GM23338 (cell line): ENCODE measurements around the gene EVI5L. TPM values are rescaled to one million over a fixed set of nuclear protein-coding genes. Genes with fewer than 3 reads are reported as not detected.
A peak's percentile ranks its signal among the peaks of the same experiment; 100 is the strongest.

Experiments
- ATAC-seq: fragments of 200-7000 bp; cut with Tn5 transposase; 3 replicates; pipeline ENCODE4 v1.9.1; 2020
- DNase-seq: peaks from one replicate; pipeline ENCODE4 v3.0.0-alpha.2; 2015; ENCODE audit warnings: low spot score
- H2AFZ ChIP-seq: fragments of 200-600 bp; sonication (generic); 2 replicates; pipeline ENCODE4 v1.8.0; 2016; ENCODE audit warnings: antibody characterized with exemption, mild to moderate bottlenecking, moderate library complexity
- H3F3A ChIP-seq: fragments of 200-600 bp; sonication (generic); replicated peaks from 2 replicates; pipeline ENCODE4 v1.8.0; 2017; ENCODE audit warnings: antibody characterized with exemption, mixed run types, low read depth
- H3K27ac ChIP-seq: fragments of 200-600 bp; sonication (generic); 2 replicates; pipeline ENCODE4 v1.6.1; 2016; ENCODE audit warnings: low read depth
- H3K27me3 ChIP-seq: fragments of 200-600 bp; sonication (generic); 2 replicates; pipeline ENCODE4 v1.8.0; 2016; ENCODE audit warnings: mild to moderate bottlenecking, mixed run types, moderate library complexity; ENCODE audit not compliant: insufficient read depth
- H3K36me3 ChIP-seq: fragments of 200-600 bp; sonication (generic); 2 replicates; pipeline ENCODE4 v1.8.0; 2016; ENCODE audit warnings: mild to moderate bottlenecking; ENCODE audit not compliant: insufficient read depth
- H3K4me1 ChIP-seq: fragments of 200-600 bp; sonication (generic); 2 replicates; pipeline ENCODE4 v1.8.0; 2016; ENCODE audit warnings: mild to moderate bottlenecking, moderate library complexity; ENCODE audit not compliant: insufficient read depth
- H3K4me2 ChIP-seq: fragments of 200-600 bp; sonication (generic); 2 replicates; pipeline ENCODE4 v1.7.1; 2017; ENCODE audit warnings: mixed run types
- H3K4me3 ChIP-seq: fragments of 200-600 bp; sonication (generic); 2 replicates; pipeline ENCODE4 v1.6.1; 2016; ENCODE audit warnings: mixed run types
- H3K79me2 ChIP-seq: fragments of 200-600 bp; sonication (generic); replicated peaks from 2 replicates; pipeline ENCODE4 v1.8.0; 2017; ENCODE audit warnings: mild to moderate bottlenecking; ENCODE audit not compliant: insufficient read depth
- H3K9me2 ChIP-seq: fragments of 200-600 bp; sonication (generic); 2 replicates; pipeline ENCODE4 v1.8.0; 2017; ENCODE audit not compliant: insufficient read depth
- H4K20me1 ChIP-seq: fragments of 200-600 bp; sonication (generic); replicated peaks from 2 replicates; pipeline ENCODE4 v1.8.0; 2017; ENCODE audit warnings: mild to moderate bottlenecking; ENCODE audit not compliant: insufficient read depth
- H3K27ac Mint-ChIP-seq: 2 replicates; pipeline ENCODE4 v1.8.0; 2020; ENCODE audit warnings: inconsistent platforms, mild to moderate bottlenecking, moderate library complexity, mixed read lengths
- H3K27me3 Mint-ChIP-seq: 3 replicates; pipeline ENCODE4 v1.8.0; 2022; ENCODE audit warnings: low read depth, mild to moderate bottlenecking, moderate library complexity, mixed read lengths, inconsistent platforms; ENCODE audit not compliant: insufficient read depth, poor library complexity
- H3K36me3 Mint-ChIP-seq: 3 replicates; pipeline ENCODE4 v1.8.0; 2021; ENCODE audit warnings: low read depth, mild to moderate bottlenecking, inconsistent platforms, moderate library complexity, mixed read lengths
- H3K4me1 Mint-ChIP-seq: 3 replicates; pipeline ENCODE4 v1.8.0; 2020; ENCODE audit warnings: mild to moderate bottlenecking, inconsistent platforms, mixed read lengths
- H3K4me3 Mint-ChIP-seq: 3 replicates; pipeline ENCODE4 v1.8.0; 2021; ENCODE audit warnings: moderate library complexity, mild to moderate bottlenecking, inconsistent platforms, mixed read lengths
- H3K9me3 Mint-ChIP-seq: 3 replicates; pipeline ENCODE4 v1.8.0; 2020; ENCODE audit warnings: moderate library complexity, mild to moderate bottlenecking, inconsistent platforms, mixed read lengths
- CREB1 ChIP-seq: fragments of 250-450 bp; sonication (Bioruptor Pico); IDR thresholded peaks from 2 replicates; pipeline ENCODE4 v1.5.0; 2020; ENCODE audit warnings: low read depth, mild to moderate bottlenecking, moderate library complexity
- CTCF ChIP-seq, 2 experiments: fragments of 200-600 bp in 1 of 2; sonication (generic) in 1 of 2; conservative IDR thresholded peaks; 2 replicates each; pipeline versions ENCODE4 v1.5.1 to v1.6.1; 2016 to 2017; ENCODE audit warnings: antibody characterized with exemption in 2 of 2, low read depth in 2 of 2, mild to moderate bottlenecking in 2 of 2, moderate library complexity in 1 of 2
- ETS1 ChIP-seq: IDR thresholded peaks from 2 replicates; pipeline ENCODE4 v1.6.1; 2016; ENCODE audit warnings: antibody characterized with exemption
- EZH2 ChIP-seq: fragments of 200-600 bp; sonication (generic); IDR thresholded peaks from one replicate; pipeline ENCODE4 v1.8.0; 2017; ENCODE audit warnings: antibody characterized with exemption, mild to moderate bottlenecking, low read depth; ENCODE audit not compliant: unreplicated experiment
- EZH2phosphoT487 ChIP-seq: fragments of 200-600 bp; sonication (generic); IDR thresholded peaks from one replicate; pipeline ENCODE4 v1.8.1; 2018; ENCODE audit warnings: antibody characterized with exemption; ENCODE audit not compliant: unreplicated experiment
- JUNB ChIP-seq: IDR thresholded peaks from one replicate; pipeline ENCODE4 v1.6.1; 2016; ENCODE audit warnings: antibody characterized with exemption; ENCODE audit not compliant: unreplicated experiment
- NANOG ChIP-seq: IDR thresholded peaks from 2 replicates; pipeline ENCODE4 v1.6.1; 2016; ENCODE audit warnings: antibody characterized with exemption, borderline replicate concordance
- POLR2AphosphoS5 ChIP-seq: IDR thresholded peaks from 2 replicates; pipeline ENCODE4 v1.6.1; 2016; ENCODE audit warnings: antibody characterized with exemption, low read depth
- REST ChIP-seq: IDR thresholded peaks from one replicate; pipeline ENCODE4 v1.6.1; 2018; ENCODE audit warnings: antibody characterized with exemption; ENCODE audit not compliant: unreplicated experiment
- STAT1 ChIP-seq: IDR thresholded peaks from one replicate; pipeline ENCODE4 v1.6.1; 2016; ENCODE audit warnings: antibody characterized with exemption; ENCODE audit not compliant: unreplicated experiment
- ZNF114 ChIP-seq: fragments of 250-450 bp; sonication (Bioruptor Pico); IDR thresholded peaks from 2 replicates; pipeline ENCODE4 v1.5.0; 2020; ENCODE audit warnings: mild to moderate bottlenecking, moderate library complexity
- ZNF331 ChIP-seq: fragments of 250-450 bp; sonication (Bioruptor Pico); IDR thresholded peaks from 2 replicates; pipeline ENCODE4 v1.5.0; 2020; ENCODE audit warnings: low read depth, mild to moderate bottlenecking, moderate library complexity
- ZNF462 ChIP-seq: fragments of 250-450 bp; sonication (Bioruptor Pico); IDR thresholded peaks from 2 replicates; pipeline ENCODE4 v1.5.0; 2020; ENCODE audit warnings: mild to moderate bottlenecking, moderate library complexity
- polyA plus RNA-seq: library from polyadenylated mRNA; unstranded; fragments of >200 nt; fragmentation: Nextera tagmentation; extraction: Ambion mirVana; gene quantifications from 2 replicates; pipeline ENCODE4 v1.2.1, GENCODE V29; 2016
- total RNA-seq: library from RNA; depleted of rRNA; stranded (reverse); fragments of >200 nt; shearing (Covaris generic); gene quantifications from 2 replicates; pipeline ENCODE4 v1.2.3, GENCODE V29; 2014

The EVI5L gene
- total and polyA plus RNA-seq, 2 experiments from 2014 or later, result 4.5 to 16.2 TPM

GRCh38 chr19:7894612-7895309 is 64.7 kb downstream of the EVI5L start:
- 0 out of 2 replicates have a peak, but pooled peaks cover 3% of the 10 kb centered on the region for H3K4me1 ChIP-seq
- peak; percentile 59 for DNase-seq
- peaks cover 6% of the 10 kb centered on the region for H3K27me3 Mint-ChIP-seq
- H4K20me1 ChIP-seq, result no peaks in the 10 kb centered on the region; the same call in 1 of the 2 replicates
- no peak overlapping the region for H3K27ac ChIP-seq
- TF ChIP-seq NANOG (no peak), EZH2phosphoT487 (no peak), JUNB (no peak), CREB1 (CRISPR knock-in tag) (no peak), ZNF331 (CRISPR knock-in tag) (no peak), STAT1 (no peak), ZNF462 (no peak), EZH2 (no peak), ZNF114 (CRISPR knock-in tag) (no peak), CTCF (conservative IDR thresholded peaks at IDR 0.05; ENCODE audit: low read depth in 2 of 2) (no peak), POLR2AphosphoS5 (no peak), REST (no peak), ETS1 (no peak)
- H3K4me2 ChIP-seq, result no peak overlapping the region
- no peaks in the 10 kb centered on the region for H3K9me2 ChIP-seq
- no peaks in the 10 kb centered on the region for H3K79me2 ChIP-seq
- H3K9me3 Mint-ChIP-seq, result no peaks in the 10 kb centered on the region
- peaks cover 5% of the 10 kb centered on the region for H3K4me1 Mint-ChIP-seq
- peak; percentile 87 for ATAC-seq
- H3K27me3 ChIP-seq, result no peaks in the 10 kb centered on the region
- H3K27ac Mint-ChIP-seq, result no peak overlapping the region
- H3K4me3 Mint-ChIP-seq, result no peak overlapping the region
- no peaks in the 10 kb centered on the region for H3K36me3 ChIP-seq
- H2AFZ ChIP-seq, result no peak overlapping the region
- peaks cover 8% of the 10 kb centered on the region; the same call in 2 of the 3 replicates for H3K36me3 Mint-ChIP-seq
- H3F3A ChIP-seq, result no peaks in the 10 kb centered on the region
- H3K4me3 ChIP-seq, result no peak overlapping the region
